Fibroblast of mammary gland (primary cell): ENCODE measurements around the gene TBC1D22B.

Experiments used
- DNase-seq: peaks from one replicate; pipeline ENCODE4 v3.0.0-alpha.2; 2010; ENCODE audit warnings: low read depth
- H3K4me3 ChIP-seq: 2 replicates; pipeline ENCODE4 v1.5.1; 2011; ENCODE audit warnings: low read depth, mild to moderate bottlenecking, low read length, moderate library complexity; ENCODE audit not compliant: control insufficient read depth
- CTCF ChIP-seq: conservative IDR thresholded peaks from 2 replicates; pipeline ENCODE4 v1.5.1; 2011; ENCODE audit warnings: low read depth, low read length, inconsistent platforms; ENCODE audit not compliant: control insufficient read depth, insufficient read depth

TBC1D22B gene

GRCh38 chr6:37256692-37257319 is 766 bp upstream of the TBC1D22B start:
- H3K4me3 ChIP-seq: peak overlapping the region; percentile 98
- peak; percentile 80 for DNase-seq
- no peak for TF ChIP-seq CTCF

GRCh38 chr6:37257320-37257633 is 295 bp upstream of the TBC1D22B start:
- TF ChIP-seq CTCF: no peak
- H3K4me3 ChIP-seq: peak overlapping the region; percentile 98
- DNase-seq: no peak

GRCh38 chr6:37258405-37259105 is 983 bp downstream of the TBC1D22B start:
- H3K4me3 ChIP-seq: peak overlapping the region; percentile 98
- no peak for DNase-seq
- no peak for TF ChIP-seq CTCF

GRCh38 chr6:37259191-37259590 is 1.6 kb downstream of the TBC1D22B start:
- DNase-seq: no peak
- no peak overlapping the region for H3K4me3 ChIP-seq
- no peak for TF ChIP-seq CTCF

GRCh38 chr6:37260040-37260439 is 2.5 kb downstream of the TBC1D22B start:
- no peak for TF ChIP-seq CTCF
- DNase-seq: no peak
- H3K4me3 ChIP-seq: no peak overlapping the region

GRCh38 chr6:37260444-37260843 is 2.9 kb downstream of the TBC1D22B start:
- no peak for TF ChIP-seq CTCF
- H3K4me3 ChIP-seq: no peak overlapping the region
- DNase-seq: no peak
